SHP77 treated with DMSO at 0.1 percent for 48 hours (cell line): Measurements from ENCODE around the gene LRRN3.
A peak's percentile ranks its signal among the peaks of the same experiment; 100 is the strongest.

Experiments used
- DNase-seq: peaks from one replicate; lab custom pipeline; 2025; lab: John Stamatoyannopoulos, UW

The LRRN3 gene

GRCh38 chr7:111168182-111168581 is 77.3 kb downstream of the LRRN3 start:
- DNase-seq: peak; percentile 5

DNA sequence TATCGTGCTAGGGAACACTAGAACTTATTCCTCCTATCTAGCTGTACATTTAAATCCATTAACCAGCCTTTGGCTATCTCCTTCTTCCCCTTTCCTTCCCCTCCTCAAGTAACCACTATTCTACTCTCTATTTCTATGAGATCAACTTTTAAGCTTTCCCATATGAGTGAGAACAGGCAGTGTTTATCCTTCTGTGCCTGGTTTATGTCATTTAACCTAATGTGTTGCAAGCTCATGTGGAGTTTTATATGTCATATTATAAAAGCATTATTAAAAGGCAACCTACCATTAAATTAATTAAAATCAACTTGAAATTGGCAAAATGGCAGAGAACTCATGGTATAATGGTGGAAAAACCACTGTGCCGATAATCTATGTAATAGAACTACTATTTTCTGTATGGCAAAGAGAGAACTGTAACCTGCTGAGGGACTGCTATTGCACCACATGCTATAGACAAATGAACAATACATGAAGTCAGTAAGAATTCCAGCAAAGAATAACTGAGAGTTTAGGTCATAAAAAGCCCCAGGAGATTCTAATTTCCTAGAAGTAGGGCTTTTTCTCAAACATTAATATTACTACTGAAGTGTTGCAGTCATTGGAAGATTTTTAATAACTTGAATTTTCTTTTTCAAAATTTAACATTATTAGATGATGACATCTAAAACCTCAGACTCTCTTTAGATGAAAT is 81.8 kb downstream of the LRRN3 start:
- no peak for DNase-seq

DNA sequence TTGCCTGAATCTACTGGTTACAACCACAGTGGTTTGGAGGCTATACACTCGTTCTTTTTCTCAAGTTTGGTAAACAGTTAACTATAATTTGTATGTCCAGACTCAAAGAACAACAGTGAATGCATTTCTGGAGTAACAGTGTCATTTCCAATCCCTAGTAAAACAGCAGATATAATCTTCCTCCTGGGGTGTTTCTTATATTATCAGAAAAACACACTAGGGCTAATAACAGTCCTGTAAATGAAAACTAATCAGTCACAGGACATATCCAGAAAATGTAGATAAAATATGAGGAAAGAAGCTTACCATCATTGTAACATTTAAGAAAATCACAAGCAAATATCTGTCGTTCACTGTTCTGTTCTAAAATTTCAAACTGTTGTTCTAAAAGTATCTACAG is 82.6 kb downstream of the LRRN3 start:
- DNase-seq: no peak

DNA sequence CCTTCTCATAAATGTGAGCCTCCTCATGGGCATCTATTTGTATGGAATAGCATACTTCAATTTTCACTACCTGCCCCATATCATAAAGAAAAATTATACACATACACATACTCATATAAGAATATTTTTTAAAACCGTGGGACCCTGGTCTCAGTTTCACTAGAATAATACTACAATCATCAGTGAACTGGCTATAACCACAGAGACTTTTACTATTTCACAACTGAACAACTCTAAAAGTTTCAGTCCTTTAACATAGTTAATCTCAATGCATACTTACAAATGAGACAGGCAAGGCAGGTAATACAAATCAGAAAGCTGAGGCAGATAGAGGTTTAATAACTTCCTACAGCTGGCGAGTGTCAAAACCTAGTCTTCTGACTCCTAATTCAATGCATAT is 83.1 kb downstream of the LRRN3 start:
- DNase-seq: peak; percentile 60

- DNase-seq: peak; percentile 60
These were observed 83.6 kb downstream of the LRRN3 start for GRCh38 chr7:111174510-111174909.
